K562 (cell line): ENCODE data around the gene FTH1.

Experiments used
- ARNT ChIP-seq, 2 experiments: fragments of 450-650 bp; IDR thresholded peaks; 2 replicates each; pipeline ENCODE4 v1.6.1; 2016; ENCODE audit warnings: mild to moderate bottlenecking in 1 of 2
- CBX1 ChIP-seq: sonication (generic); IDR thresholded peaks from 2 replicates; pipeline ENCODE4 v1.6.1; 2016; ENCODE audit warnings: antibody characterized with exemption, low read depth, mild to moderate bottlenecking
- HNRNPL ChIP-seq: fragments of 200-400 bp; formaldehyde crosslinking; IDR thresholded peaks from 2 replicates; pipeline ENCODE4 v1.6.1; 2017; ENCODE audit warnings: low read depth, mild to moderate bottlenecking, low read length
- MBD2 ChIP-seq: sonication (generic); IDR thresholded peaks from 2 replicates; pipeline ENCODE4 v1.6.1; 2016; ENCODE audit warnings: low read depth, borderline replicate concordance
- POLR2A ChIP-seq: fragments of 450-650 bp; conservative IDR thresholded peaks from 2 replicates; pipeline ENCODE4 v1.6.1; 2016
- RAD21 ChIP-seq, 2 experiments: fragments of 250-450 bp in 1 of 2; fragments of 450-650 bp in 1 of 2; sonication (Bioruptor Pico) in 1 of 2; formaldehyde crosslinking in 1 of 2; IDR thresholded peaks in 1 of 2; conservative IDR thresholded peaks in 1 of 2; 2 replicates each; pipeline versions ENCODE4 v1.4.0 to v1.8.0; 2020 to 2022; ENCODE audit warnings: mild to moderate bottlenecking in 2 of 2, moderate library complexity in 1 of 2
- SRSF1 ChIP-seq: fragments of 200-400 bp; formaldehyde crosslinking; IDR thresholded peaks from 2 replicates; pipeline ENCODE4 v1.6.1; 2017; ENCODE audit warnings: mild to moderate bottlenecking, low read depth, low read length, moderate library complexity
- STAT5A ChIP-seq: IDR thresholded peaks from 2 replicates; pipeline ENCODE4 v1.6.1; 2012; ENCODE audit warnings: low read length, inconsistent platforms, borderline replicate concordance
- ZNF76 ChIP-seq: fragments of 250-450 bp; sonication (Bioruptor Pico); IDR thresholded peaks from 2 replicates; pipeline ENCODE4 v1.4.0; 2020; ENCODE audit warnings: mild to moderate bottlenecking, moderate library complexity, borderline replicate concordance
- TF ChIP-seq, protein P1 (sequence below): sonication (generic); formaldehyde crosslinking; IDR thresholded peaks from 2 replicates; pipeline ENCODE4 v1.8.0; 2022; ENCODE audit warnings: mild to moderate bottlenecking, low read depth, missing genetic modification reagents
- TF ChIP-seq, protein P2 (sequence below), 3 experiments: IDR thresholded peaks in 2 of 3; conservative IDR thresholded peaks in 1 of 3; 2 replicates each; pipeline ENCODE4 v1.5.1; 2011 to 2012; ENCODE audit warnings: low read length in 3 of 3, mild to moderate bottlenecking in 3 of 3, control low read depth in 2 of 3, improper control_type of control experiment in 1 of 3, inconsistent platforms in 1 of 3, low read depth in 1 of 3, mixed read lengths in 1 of 3, moderate library complexity in 1 of 3; ENCODE audit not compliant: insufficient read depth in 2 of 3

DNA sequence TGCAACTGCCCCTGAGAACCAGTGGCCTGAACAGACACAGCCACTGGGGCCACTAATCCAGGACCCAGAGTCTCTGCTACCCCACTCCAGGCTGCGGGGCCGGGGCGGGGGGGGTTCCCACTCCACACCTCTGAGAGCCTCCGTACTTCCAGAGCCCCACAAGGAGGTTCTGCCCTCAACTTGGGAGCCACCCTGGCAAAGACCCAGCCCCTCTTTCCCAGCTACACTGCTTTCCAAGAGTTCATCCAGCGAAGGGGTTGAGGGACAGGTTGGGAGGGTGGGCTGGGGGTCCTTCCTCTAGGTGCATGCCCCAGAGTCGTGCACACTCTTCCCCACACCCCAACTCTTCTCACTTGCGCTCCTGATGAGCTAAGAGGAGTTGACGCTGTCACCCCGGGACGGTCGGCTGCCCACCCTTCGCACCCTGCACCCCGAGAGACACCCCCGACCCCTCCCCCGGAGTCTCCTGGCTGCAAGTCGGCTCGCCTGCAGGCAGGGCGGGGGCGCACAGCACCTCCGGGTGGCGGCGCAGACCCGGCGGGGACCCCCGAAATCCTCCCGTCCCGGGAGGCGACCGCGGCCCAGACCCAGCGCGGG lies 50.6 kb downstream of the FTH1 start:
- no peak for TF ChIP-seq RAD21 (CRISPR knock-in tag; conservative IDR thresholded peaks at IDR 0.05 in 1 of 2, IDR thresholded peaks at IDR 0.05 in 1 of 2)
- no peak for TF ChIP-seq MBD2
- TF ChIP-seq HNRNPL, result no peak
- no peak for TF ChIP-seq CBX1
- TF ChIP-seq, protein P1, sequence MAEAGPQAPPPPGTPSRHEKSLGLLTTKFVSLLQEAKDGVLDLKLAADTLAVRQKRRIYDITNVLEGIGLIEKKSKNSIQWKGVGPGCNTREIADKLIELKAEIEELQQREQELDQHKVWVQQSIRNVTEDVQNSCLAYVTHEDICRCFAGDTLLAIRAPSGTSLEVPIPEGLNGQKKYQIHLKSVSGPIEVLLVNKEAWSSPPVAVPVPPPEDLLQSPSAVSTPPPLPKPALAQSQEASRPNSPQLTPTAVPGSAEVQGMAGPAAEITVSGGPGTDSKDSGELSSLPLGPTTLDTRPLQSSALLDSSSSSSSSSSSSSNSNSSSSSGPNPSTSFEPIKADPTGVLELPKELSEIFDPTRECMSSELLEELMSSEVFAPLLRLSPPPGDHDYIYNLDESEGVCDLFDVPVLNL, result no peak
- TF ChIP-seq SRSF1, result no peak
- TF ChIP-seq, protein P2, sequence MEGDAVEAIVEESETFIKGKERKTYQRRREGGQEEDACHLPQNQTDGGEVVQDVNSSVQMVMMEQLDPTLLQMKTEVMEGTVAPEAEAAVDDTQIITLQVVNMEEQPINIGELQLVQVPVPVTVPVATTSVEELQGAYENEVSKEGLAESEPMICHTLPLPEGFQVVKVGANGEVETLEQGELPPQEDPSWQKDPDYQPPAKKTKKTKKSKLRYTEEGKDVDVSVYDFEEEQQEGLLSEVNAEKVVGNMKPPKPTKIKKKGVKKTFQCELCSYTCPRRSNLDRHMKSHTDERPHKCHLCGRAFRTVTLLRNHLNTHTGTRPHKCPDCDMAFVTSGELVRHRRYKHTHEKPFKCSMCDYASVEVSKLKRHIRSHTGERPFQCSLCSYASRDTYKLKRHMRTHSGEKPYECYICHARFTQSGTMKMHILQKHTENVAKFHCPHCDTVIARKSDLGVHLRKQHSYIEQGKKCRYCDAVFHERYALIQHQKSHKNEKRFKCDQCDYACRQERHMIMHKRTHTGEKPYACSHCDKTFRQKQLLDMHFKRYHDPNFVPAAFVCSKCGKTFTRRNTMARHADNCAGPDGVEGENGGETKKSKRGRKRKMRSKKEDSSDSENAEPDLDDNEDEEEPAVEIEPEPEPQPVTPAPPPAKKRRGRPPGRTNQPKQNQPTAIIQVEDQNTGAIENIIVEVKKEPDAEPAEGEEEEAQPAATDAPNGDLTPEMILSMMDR (IDR thresholded peaks at IDR 0.05 in 2 of 3, conservative IDR thresholded peaks at IDR 0.05 in 1 of 3; ENCODE audit: insufficient read depth in 2 of 3, low read depth in 1 of 3, low read length in 3 of 3), result no peak
- no peak for TF ChIP-seq ARNT (IDR thresholded peaks at IDR 0.05)
- TF ChIP-seq STAT5A, result no peak
- no peak for TF ChIP-seq POLR2A
- TF ChIP-seq ZNF76 (CRISPR knock-in tag), result no peak
